Upper lobe of left lung (tissue), 4 donors: Measurements from ENCODE around the gene TRIM67.
"Not testable (repeated sequence)": the region's sequence is repeated elsewhere in the genome, so short reads cannot be mapped to it uniquely, and the experiment has no call there.

Source experiments
- EP300 ChIP-seq, 4 donors: sonication (generic); formaldehyde crosslinking; IDR thresholded peaks; one replicate each; pipeline ENCODE4 v1.5.1; 2017; ENCODE audit warnings: antibody characterized with exemption in 4 of 4, control low read depth in 2 of 4
- POLR2AphosphoS5 ChIP-seq, 2 donors: sonication (generic); formaldehyde crosslinking; IDR thresholded peaks; one replicate each; pipeline ENCODE4 v1.5.1; 2017; ENCODE audit warnings: antibody characterized with exemption in 2 of 2
- TF ChIP-seq, protein P1 (sequence below), 6 experiments: fragments of 450-650 bp in 4 of 6; fragments of 200-600 bp in 2 of 6; sonication (generic) in 2 of 6; IDR thresholded peaks; one replicate each; pipeline ENCODE4 v1.5.1; 2016 to 2019; ENCODE audit warnings: antibody characterized with exemption in 6 of 6

DNA sequence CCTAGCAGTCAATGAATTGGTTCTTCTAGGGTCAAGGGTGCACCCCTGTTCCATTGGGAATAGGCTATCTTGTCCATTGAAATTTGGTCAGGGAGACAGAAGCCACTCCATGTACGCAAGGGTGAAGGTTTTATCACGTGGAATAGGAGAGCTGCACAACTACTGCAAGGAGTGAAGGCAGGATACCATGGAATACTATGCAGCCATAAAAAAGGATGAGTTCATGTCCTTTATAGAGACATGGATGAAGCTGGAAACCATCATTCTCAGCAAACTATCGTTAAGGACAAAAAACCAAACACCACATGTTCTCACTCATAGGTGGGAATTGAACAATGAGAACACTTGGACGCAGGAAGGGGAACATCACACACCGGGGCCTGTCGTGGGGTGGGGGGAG lies 34.8 kb upstream of the TRIM67 start:
- TF ChIP-seq, protein P1, sequence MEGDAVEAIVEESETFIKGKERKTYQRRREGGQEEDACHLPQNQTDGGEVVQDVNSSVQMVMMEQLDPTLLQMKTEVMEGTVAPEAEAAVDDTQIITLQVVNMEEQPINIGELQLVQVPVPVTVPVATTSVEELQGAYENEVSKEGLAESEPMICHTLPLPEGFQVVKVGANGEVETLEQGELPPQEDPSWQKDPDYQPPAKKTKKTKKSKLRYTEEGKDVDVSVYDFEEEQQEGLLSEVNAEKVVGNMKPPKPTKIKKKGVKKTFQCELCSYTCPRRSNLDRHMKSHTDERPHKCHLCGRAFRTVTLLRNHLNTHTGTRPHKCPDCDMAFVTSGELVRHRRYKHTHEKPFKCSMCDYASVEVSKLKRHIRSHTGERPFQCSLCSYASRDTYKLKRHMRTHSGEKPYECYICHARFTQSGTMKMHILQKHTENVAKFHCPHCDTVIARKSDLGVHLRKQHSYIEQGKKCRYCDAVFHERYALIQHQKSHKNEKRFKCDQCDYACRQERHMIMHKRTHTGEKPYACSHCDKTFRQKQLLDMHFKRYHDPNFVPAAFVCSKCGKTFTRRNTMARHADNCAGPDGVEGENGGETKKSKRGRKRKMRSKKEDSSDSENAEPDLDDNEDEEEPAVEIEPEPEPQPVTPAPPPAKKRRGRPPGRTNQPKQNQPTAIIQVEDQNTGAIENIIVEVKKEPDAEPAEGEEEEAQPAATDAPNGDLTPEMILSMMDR (IDR thresholded peaks at IDR 0.05), result not testable (repeated sequence)
- not testable (repeated sequence) for TF ChIP-seq EP300, POLR2AphosphoS5 (IDR thresholded peaks at IDR 0.05)
